Subcutaneous abdominal adipose tissue (tissue), 5 donors: Measurements from ENCODE around the gene CORO1A.
"Not testable (repeated sequence)": the region's sequence is repeated elsewhere in the genome, so short reads cannot be mapped to it uniquely, and the experiment has no call there.

Source experiments
- H3K27ac ChIP-seq: one replicate; pipeline ENCODE4 v1.7.0; 2013; ENCODE audit warnings: low read depth, mild to moderate bottlenecking, inconsistent platforms, low read length, moderate library complexity
- H3K27me3 ChIP-seq, 5 donors: one replicate each; pipeline ENCODE4 v1.7.0; 2013; ENCODE audit warnings: low read length in 5 of 5, inconsistent platforms in 1 of 5; ENCODE audit not compliant: control insufficient read depth in 5 of 5, insufficient read depth in 4 of 5
- H3K36me3 ChIP-seq, 5 donors: one replicate each; pipeline ENCODE4 v1.7.0; 2013; ENCODE audit warnings: low read length in 5 of 5; ENCODE audit not compliant: control insufficient read depth in 5 of 5, insufficient read depth in 5 of 5
- H3K4me1 ChIP-seq, 5 donors: one replicate each; pipeline ENCODE4 v1.7.0; 2013; ENCODE audit warnings: low read length in 5 of 5, mild to moderate bottlenecking in 3 of 5, moderate library complexity in 1 of 5; ENCODE audit not compliant: control insufficient read depth in 5 of 5, insufficient read depth in 5 of 5
- H3K4me3 ChIP-seq, 5 donors: one replicate each; pipeline ENCODE4 v1.7.0; 2013; ENCODE audit warnings: low read length in 5 of 5, low read depth in 1 of 5
- H3K9ac ChIP-seq, 5 donors: one replicate each; pipeline ENCODE4 v1.7.0; 2013; ENCODE audit warnings: low read length in 5 of 5, mild to moderate bottlenecking in 4 of 5, moderate library complexity in 3 of 5
- H3K9me3 ChIP-seq, 5 donors: one replicate each; pipeline ENCODE4 v1.7.0; 2013; ENCODE audit warnings: low read length in 5 of 5; ENCODE audit not compliant: control insufficient read depth in 5 of 5
- donor health status: healthy.
- donor health status: healthy.
- donor health status: healthy.
- donor health status: healthy.
- donor health status: healthy.

The CORO1A gene

DNA sequence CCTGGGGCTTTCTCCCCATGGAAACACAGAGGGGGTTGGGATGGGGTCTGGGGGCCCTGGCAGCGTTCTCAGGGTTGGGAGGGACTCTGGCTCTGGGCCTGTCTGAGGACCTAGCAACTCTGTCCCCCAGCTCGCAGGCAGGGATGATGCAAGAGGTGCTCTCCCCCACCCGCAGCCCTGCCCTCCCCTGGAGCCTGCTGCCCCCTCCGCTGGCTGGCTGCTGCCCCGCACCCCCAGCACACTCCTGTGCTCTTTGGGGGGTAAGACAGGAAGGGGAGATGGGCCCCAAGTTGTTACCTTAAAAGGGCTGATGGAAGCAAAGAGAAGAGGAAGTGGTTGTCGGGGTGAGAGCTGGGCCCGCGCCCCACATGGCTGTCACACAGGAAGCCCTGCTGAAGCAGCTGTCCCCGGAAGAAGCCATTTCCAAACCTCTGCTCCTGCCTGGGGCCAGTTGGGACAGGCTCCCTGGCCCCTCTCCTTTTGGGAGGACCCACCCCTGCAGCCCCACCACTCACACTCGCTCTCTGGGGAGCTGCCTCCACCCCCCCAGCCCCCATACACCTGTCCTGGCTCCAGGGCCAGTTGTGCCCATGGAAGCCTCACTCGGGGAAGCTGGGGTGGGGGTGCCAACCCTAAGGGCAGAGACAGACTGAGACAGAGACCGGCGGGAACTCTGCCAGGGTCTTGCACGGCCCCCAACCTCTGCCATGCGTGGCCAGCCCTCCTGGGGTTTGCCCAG is 2.5 kb downstream of the CORO1A start:
- Histone ChIP-seq H3K4me3 (peak overlapping the region in 2 of 5 donors; percentile 73 to 74), H3K27ac (no peak overlapping the region)

DNA sequence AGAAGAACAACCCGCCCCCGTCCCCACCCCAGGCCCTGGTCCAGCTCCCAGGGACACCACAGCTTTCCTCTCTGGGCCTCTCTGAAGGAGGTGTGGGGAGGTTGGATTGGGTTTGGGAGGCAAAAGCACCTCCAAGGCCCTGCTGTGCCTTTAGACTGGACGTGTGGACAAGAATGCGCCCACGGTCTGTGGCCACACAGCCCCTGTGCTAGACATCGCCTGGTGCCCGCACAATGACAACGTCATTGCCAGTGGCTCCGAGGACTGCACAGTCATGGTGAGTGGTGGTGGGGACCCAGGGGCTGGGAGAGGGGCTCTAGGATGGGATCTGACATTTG is 3.0 kb downstream of the CORO1A start:
- Histone ChIP-seq H3K4me1 (peaks cover 0 to 47% (median 29%) of the 10 kb centered on the region in 5 donors), H3K27ac (no peak overlapping the region), H3K9ac (no peak overlapping the region)

More for the DNA sequence above, 2.5 kb downstream of the CORO1A start:
- Histone ChIP-seq H3K9ac (no peak overlapping the region), H3K4me1 (peaks cover 0 to 47% (median 29%) of the 10 kb centered on the region in 5 donors), H3K27me3 (no peaks in the 10 kb centered on the region), H3K9me3 (no peaks in the 10 kb centered on the region), H3K36me3 (peaks cover 0 to 3% (median 0%) of the 10 kb centered on the region in 5 donors)

DNA sequence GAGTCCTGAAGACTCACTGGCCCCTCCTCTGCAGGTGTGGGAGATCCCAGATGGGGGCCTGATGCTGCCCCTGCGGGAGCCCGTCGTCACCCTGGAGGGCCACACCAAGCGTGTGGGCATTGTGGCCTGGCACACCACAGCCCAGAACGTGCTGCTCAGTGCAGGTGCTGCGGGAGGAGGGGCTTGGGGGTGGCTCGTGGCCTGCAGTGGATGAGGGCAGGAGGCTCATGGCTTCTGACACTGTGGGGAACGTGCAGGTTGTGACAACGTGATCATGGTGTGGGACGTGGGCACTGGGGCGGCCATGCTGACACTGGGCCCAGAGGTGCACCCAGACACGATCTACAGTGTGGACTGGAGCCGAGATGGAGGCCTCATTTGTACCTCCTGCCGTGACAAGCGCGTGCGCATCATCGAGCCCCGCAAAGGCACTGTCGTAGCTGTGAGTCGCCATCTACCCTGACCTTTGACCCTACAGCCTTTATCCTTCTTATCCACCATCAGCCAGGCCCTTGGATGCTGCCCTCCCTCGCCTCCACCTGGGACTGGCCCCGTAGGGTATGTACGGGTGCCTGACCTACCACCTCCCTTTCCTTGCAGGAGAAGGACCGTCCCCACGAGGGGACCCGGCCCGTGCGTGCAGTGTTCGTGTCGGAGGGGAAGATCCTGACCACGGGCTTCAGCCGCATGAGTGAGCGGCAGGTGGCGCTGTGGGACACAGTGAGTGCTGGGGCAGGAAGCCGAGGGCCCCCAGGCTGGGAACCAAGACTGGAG is 3.6 kb downstream of the CORO1A start:
- peak overlapping the region in 1 of 5 donors; percentile 18 for H3K4me3 ChIP-seq

More for the DNA sequence above, 3.0 kb downstream of the CORO1A start:
- peaks cover 0 to 3% (median 0%) of the 10 kb centered on the region in 5 donors for H3K36me3 ChIP-seq
- peak overlapping the region in 1 of 5 donors; percentile 18 for H3K4me3 ChIP-seq
- no peaks in the 10 kb centered on the region for H3K27me3 ChIP-seq
- H3K9me3 ChIP-seq, result no peaks in the 10 kb centered on the region

DNA sequence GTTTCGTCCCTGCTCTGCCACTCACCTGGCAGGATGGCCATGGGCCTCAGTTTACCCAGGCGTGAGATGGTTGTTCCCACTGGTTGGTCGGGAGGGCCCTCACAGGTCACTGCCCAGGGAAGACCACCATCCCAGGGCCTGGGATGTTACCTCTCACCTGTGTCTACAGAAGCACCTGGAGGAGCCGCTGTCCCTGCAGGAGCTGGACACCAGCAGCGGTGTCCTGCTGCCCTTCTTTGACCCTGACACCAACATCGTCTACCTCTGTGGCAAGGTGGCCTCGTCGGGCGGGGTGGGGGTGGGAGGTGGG is 4.1 kb downstream of the CORO1A start:
- Histone ChIP-seq H3K4me1 (peaks cover 0 to 44% (median 29%) of the 10 kb centered on the region in 5 donors), H3K9ac (no peak overlapping the region), H3K36me3 (peaks cover 0 to 3% (median 0%) of the 10 kb centered on the region in 5 donors), H3K27me3 (no peaks in the 10 kb centered on the region), H3K27ac (no peak overlapping the region), H3K9me3 (no peaks in the 10 kb centered on the region), H3K4me3 (no peak overlapping the region)

More for the DNA sequence above, 3.6 kb downstream of the CORO1A start:
- no peak overlapping the region for H3K27ac ChIP-seq
- H3K36me3 ChIP-seq, result peaks cover 0 to 3% (median 0%) of the 10 kb centered on the region in 5 donors
- H3K27me3 ChIP-seq, result no peaks in the 10 kb centered on the region
- H3K9ac ChIP-seq, result peak overlapping the region in 1 of 5 donors; percentile 4
- H3K9me3 ChIP-seq, result no peaks in the 10 kb centered on the region
- H3K4me1 ChIP-seq, result peaks cover 0 to 47% (median 29%) of the 10 kb centered on the region in 5 donors

DNA sequence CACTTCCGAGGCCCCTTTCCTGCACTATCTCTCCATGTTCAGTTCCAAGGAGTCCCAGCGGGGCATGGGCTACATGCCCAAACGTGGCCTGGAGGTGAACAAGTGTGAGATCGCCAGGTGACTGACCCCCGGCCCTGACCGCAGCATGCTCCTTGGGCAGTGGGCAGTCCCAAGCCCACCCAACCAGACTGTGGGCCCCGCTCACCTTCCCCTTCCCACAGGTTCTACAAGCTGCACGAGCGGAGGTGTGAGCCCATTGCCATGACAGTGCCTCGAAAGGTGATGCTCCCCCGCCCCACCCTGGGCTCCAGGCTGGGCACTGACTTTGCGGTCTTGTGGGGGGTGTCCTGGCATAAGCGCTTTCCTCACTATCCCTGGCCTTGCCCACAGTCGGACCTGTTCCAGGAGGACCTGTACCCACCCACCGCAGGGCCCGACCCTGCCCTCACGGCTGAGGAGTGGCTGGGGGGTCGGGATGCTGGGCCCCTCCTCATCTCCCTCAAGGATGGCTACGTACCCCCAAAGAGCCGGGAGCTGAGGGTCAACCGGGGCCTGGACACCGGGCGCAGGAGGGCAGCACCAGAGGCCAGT is 4.7 kb downstream of the CORO1A start:
- no peaks in the 10 kb centered on the region for H3K9me3 ChIP-seq
- H3K27me3 ChIP-seq, result no peaks in the 10 kb centered on the region
- peaks cover 0 to 40% (median 25%) of the 10 kb centered on the region in 5 donors for H3K4me1 ChIP-seq
- H3K9ac ChIP-seq, result no peak overlapping the region
- H3K4me3 ChIP-seq, result no peak overlapping the region
- no peak overlapping the region for H3K27ac ChIP-seq
- H3K36me3 ChIP-seq, result peaks cover 0 to 3% (median 0%) of the 10 kb centered on the region in 5 donors

DNA sequence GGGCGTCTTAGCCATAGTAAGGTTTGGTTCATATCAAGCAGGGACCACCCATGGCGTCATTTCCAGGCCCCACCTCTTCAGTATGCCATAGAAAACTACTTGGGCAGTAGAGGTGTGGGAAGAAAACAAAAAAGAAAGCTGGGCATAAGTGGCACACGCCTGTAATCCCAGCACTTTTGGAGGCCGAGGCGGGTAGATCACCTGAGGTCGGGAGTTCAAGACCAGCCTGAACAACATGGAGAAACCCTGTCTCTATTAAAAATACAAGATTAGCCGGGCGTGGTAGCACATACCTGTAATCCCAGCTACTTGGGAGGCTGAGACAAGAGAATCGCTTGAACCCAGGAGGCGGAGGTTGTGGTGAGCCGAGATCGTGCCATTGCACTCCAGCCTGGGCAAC is 7.8 kb downstream of the CORO1A start:
- peaks cover 0 to 18% (median 12%) of the 10 kb centered on the region in 5 donors for H3K4me1 ChIP-seq
- not testable (repeated sequence) for H3K27ac ChIP-seq, H3K27me3 ChIP-seq, H3K36me3 ChIP-seq, H3K4me3 ChIP-seq, H3K9ac ChIP-seq, H3K9me3 ChIP-seq

DNA sequence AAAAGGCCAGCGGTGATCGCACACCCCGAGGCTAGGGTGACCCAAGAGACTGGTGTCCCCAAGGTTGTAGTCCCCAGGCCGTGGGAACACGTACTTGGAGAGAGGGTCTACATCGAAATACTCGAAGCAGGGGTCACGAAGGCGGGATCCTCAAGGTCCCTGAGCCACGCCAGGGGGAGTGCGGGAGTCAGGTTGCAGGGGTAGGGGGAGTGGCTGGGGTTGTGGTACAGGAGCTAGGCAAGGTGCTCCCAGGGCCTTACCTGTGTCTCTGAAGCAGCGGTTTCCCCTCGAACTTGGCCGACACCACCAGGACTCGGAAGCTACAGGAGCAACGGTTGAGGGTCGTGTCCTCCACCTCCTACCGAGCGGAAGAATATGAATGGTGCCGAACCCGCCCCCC is 9.7 kb downstream of the CORO1A start:
- H3K9me3 ChIP-seq, H3K27ac ChIP-seq, H3K27me3 ChIP-seq, H3K9ac ChIP-seq, H3K4me3 ChIP-seq, H3K36me3 ChIP-seq, H3K4me1 ChIP-seq: not testable (repeated sequence)

DNA sequence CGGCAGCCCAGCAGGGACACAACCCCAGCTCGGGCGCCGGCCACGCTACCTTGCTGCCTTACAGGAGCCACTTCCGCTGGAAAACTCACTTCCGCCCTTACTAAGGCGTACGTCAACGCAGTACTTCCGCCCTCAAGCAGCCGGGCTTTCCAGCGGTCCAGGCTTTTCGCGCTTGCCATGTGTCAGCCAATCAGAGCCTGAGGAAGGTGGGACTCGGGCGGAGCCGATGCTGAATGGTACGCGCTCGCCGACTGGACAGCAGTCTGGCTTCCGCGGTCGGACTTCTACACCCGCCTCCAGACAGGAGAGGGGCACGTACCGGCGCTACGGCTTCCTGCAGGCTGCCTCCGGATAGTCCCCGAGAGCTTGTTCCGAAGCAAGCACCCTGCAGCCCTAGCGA is 10.2 kb downstream of the CORO1A start, which contains the start of the genes BOLA2B and SLX1A:
Gene BOLA2B (minus strand): TSS at position 52 of the 400 bp plus-strand sequence. CDS start 71 bp downstream, outside the sequence.
Gene SLX1A (plus strand): TSS at position 261 of the 400 bp plus-strand sequence. CDS start 210 bp downstream, outside the sequence.
- peak within 1 kb of the TSS in 3 of 5 donors; percentile 44 to 51 (median 49) for H3K4me3 ChIP-seq
- not testable (repeated sequence) for H3K27ac ChIP-seq, H3K9me3 ChIP-seq, H3K4me1 ChIP-seq, H3K36me3 ChIP-seq, H3K9ac ChIP-seq, H3K27me3 ChIP-seq

DNA sequence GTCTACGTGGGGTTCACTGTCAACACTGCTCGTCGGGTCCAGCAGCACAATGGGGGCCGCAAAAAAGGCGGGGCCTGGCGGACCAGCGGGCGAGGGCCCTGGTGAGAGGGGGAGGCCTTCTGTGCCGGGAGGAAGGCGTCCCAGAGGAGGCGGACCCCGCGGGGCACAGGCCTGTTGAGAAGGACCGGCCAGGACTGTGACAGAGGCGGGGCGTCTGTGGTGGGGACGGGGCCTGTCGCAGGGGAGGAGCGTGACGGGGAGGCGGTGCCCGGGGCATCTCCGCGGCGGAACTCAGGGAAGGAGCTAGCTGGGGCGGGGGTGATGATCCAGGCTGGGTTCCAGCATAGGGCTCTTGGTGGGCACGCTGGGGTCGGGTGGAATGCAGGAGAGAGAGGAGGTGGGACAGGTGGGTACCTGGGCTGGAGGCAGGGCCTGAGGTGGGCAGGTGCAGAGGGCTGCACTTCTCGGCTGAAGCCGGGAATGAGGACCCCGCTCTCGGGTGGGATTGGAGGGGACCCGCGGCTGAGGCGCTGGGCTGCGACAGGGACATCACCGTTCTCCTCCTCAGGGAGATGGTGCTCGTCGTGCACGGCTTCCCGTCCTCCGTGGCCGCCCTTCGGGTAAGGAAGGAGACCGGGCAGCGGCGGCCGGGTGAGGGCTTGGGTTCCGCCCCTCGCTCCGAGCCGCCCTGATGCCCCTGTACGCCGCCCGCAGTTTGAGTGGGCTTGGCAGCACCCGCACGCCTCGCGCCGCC is 10.9 kb downstream of the CORO1A start:
- H3K9me3 ChIP-seq, H3K4me1 ChIP-seq, H3K27ac ChIP-seq, H3K27me3 ChIP-seq, H3K9ac ChIP-seq, H3K36me3 ChIP-seq: not testable (repeated sequence)
- H3K4me3 ChIP-seq, result peak overlapping the region in 3 of 5 donors; percentile 44 to 51 (median 49)
